Measurements from ENCODE around the gene LSM14A.
"Not testable (repeated sequence)": the region's sequence is repeated elsewhere in the genome, so short reads cannot be mapped to it uniquely, and the experiment has no call there.

The LSM14A gene

GRCh38 chr19:34193439-34193838 lies 21.1 kb downstream of the LSM14A start:
- DNase-seq: no peak

- no peak for DNase-seq
Observed at GRCh38 chr19:34193876-34194275, 21.6 kb downstream of the LSM14A start.

GRCh38 chr19:34201133-34201532 lies 28.8 kb downstream of the LSM14A start:
- no peak for DNase-seq

- not testable (repeated sequence) for DNase-seq
Observed at GRCh38 chr19:34205324-34205723, 33.0 kb downstream of the LSM14A start.

GRCh38 chr19:34208291-34208884 lies 36.1 kb downstream of the LSM14A start:
- DNase-seq: no peak

- no peak for DNase-seq
Observed at GRCh38 chr19:34209726-34210125, 37.4 kb downstream of the LSM14A start.

- DNase-seq: no peak
Observed at GRCh38 chr19:34213283-34213682, 41.0 kb downstream of the LSM14A start.

GRCh38 chr19:34214040-34214439 lies 41.7 kb downstream of the LSM14A start:
- DNase-seq: no peak

- no peak for DNase-seq
Observed at GRCh38 chr19:34215006-34215665, 42.8 kb downstream of the LSM14A start.

- no peak for DNase-seq
Observed at GRCh38 chr19:34215666-34216038, 43.3 kb downstream of the LSM14A start.

GRCh38 chr19:34216745-34217219 lies 44.5 kb downstream of the LSM14A start:
- not testable (repeated sequence) for DNase-seq

GRCh38 chr19:34217952-34218817 lies 45.9 kb downstream of the LSM14A start:
- DNase-seq: peak; percentile 40

- no peak for DNase-seq
Observed at GRCh38 chr19:34218818-34219164, 46.5 kb downstream of the LSM14A start.

GRCh38 chr19:34220472-34221063 lies 48.3 kb downstream of the LSM14A start:
- peak; percentile 87 for DNase-seq

- no peak for DNase-seq
Observed at GRCh38 chr19:34222386-34222785, 50.1 kb downstream of the LSM14A start.

GRCh38 chr19:34224996-34225658 lies 52.8 kb downstream of the LSM14A start:
- no peak for DNase-seq

- no peak for DNase-seq
Observed at GRCh38 chr19:34225659-34226015, 53.3 kb downstream of the LSM14A start.

- DNase-seq: no peak
Observed at GRCh38 chr19:34226036-34226435, 53.7 kb downstream of the LSM14A start.

- DNase-seq: no peak
Observed at GRCh38 chr19:34228347-34228746, 56.0 kb downstream of the LSM14A start.

GRCh38 chr19:34228762-34229161 lies 56.5 kb downstream of the LSM14A start:
- no peak for DNase-seq

GRCh38 chr19:34229721-34230120 lies 57.4 kb downstream of the LSM14A start:
- DNase-seq: no peak

GRCh38 chr19:34230820-34231219 lies 58.5 kb downstream of the LSM14A start:
- no peak for DNase-seq

GRCh38 chr19:34231439-34231838 lies 59.1 kb downstream of the LSM14A start:
- DNase-seq: no peak

Data from eye (tissue), 1 donor.